Measurements from ENCODE around the gene OVOL3.
"Not testable (repeated sequence)": the region's sequence is repeated elsewhere in the genome, so short reads cannot be mapped to it uniquely, and the experiment has no call there.

OVOL3 gene

GRCh38 chr19:36101550-36102327, 9.2 kb upstream of the OVOL3 start:
- no peak for DNase-seq

GRCh38 chr19:36103040-36103626, 7.8 kb upstream of the OVOL3 start:
- no peak for DNase-seq

- DNase-seq = no peak
Measured at GRCh38 chr19:36103842-36104552, 6.9 kb upstream of the OVOL3 start.

- DNase-seq = no peak
Measured at GRCh38 chr19:36106441-36106840, 4.5 kb upstream of the OVOL3 start.

GRCh38 chr19:36106991-36107390, 4.0 kb upstream of the OVOL3 start:
- no peak for DNase-seq

- DNase-seq = no peak
Measured at GRCh38 chr19:36108684-36109083, 2.3 kb upstream of the OVOL3 start.

GRCh38 chr19:36111200-36111539, 227 bp downstream of the OVOL3 start:
- no peak for DNase-seq

GRCh38 chr19:36112678-36113077, 1.7 kb downstream of the OVOL3 start:
- no peak for DNase-seq

- DNase-seq = no peak
Measured at GRCh38 chr19:36113425-36113824, 2.5 kb downstream of the OVOL3 start.

GRCh38 chr19:36113894-36114720, 3.2 kb downstream of the OVOL3 start:
- DNase-seq = peak; percentile 16

- peak; percentile 99 for DNase-seq
Measured at GRCh38 chr19:36114721-36115452, 3.9 kb downstream of the OVOL3 start, which contains the start of gene POLR2I. TSS of gene POLR2I (minus strand) at chr19:36114875. CDS start at chr19:36114856, 19 bp downstream.

- DNase-seq = peak; percentile 96
Measured at GRCh38 chr19:36115453-36116343, 4.8 kb downstream of the OVOL3 start, which contains the start of gene TBCB. TSS of gene TBCB (plus strand) at chr19:36115468. CDS start at chr19:36115561, 93 bp downstream.

GRCh38 chr19:36116344-36116637, 5.3 kb downstream of the OVOL3 start:
- no peak for DNase-seq

- DNase-seq = no peak
Measured at GRCh38 chr19:36120092-36120983, 9.4 kb downstream of the OVOL3 start.

- no peak for DNase-seq
Measured at GRCh38 chr19:36120984-36121358, 10.0 kb downstream of the OVOL3 start.

- DNase-seq = no peak
Measured at GRCh38 chr19:36121486-36122124, 10.7 kb downstream of the OVOL3 start.

- no peak for DNase-seq
Measured at GRCh38 chr19:36125557-36125956, 14.6 kb downstream of the OVOL3 start.

- no peak for DNase-seq
Measured at GRCh38 chr19:36128392-36128736, 17.4 kb downstream of the OVOL3 start.

- DNase-seq = not testable (repeated sequence)
Measured at GRCh38 chr19:36131221-36131620, 20.3 kb downstream of the OVOL3 start.

- DNase-seq = not testable (repeated sequence)
Measured at GRCh38 chr19:36134867-36135266, 23.9 kb downstream of the OVOL3 start.
